ENCODE measurements around the gene MMP25. TPM values are rescaled to one million over a fixed set of nuclear protein-coding genes. Genes with fewer than 3 reads are reported as not detected.
A peak's percentile ranks its signal among the peaks of the same experiment; 100 is the strongest.
"Not testable (repeated sequence)": the region's sequence is repeated elsewhere in the genome, so short reads cannot be mapped to it uniquely, and the experiment has no call there.

Gene MMP25
- total and polyA plus RNA-seq, 11 donors = 0.32 to 3.0 (median 0.93) TPM

DNA sequence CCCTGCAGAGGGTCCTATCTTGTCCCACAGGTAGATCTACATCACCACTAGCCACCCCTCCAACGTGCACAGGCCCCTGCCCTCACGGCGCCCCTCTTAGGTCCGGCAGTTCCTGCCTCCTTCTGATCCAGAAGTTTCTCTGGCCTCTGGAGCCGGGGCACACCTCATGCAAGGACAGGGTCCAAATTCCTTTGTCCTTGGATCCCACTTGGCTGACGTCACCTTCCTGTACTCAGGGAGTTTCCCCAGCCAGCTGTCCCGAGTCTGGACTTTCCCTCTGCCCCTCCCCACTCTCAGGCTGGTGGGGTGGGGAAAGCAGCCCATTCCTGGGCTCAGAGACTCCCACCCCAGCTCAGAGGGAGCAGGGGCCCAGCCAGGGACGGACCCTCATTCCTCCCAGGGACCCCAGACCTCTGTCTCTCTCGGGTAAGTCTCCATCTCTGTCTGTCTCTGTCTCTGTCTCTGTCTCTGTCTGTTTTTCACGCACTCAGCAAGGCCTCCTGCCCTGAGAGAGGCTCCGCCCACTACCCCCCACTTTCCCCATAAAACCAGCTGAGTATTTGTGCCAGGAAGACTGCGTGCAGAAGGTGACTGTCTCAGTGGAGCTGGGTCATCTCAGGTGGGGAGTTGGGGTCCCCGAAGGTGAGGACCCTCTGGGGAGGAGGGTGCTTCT is 18.8 kb downstream of the MMP25 start, which contains the start of gene IL32:
Gene IL32, plus strand, starts transcription at position 572 of the 673 bp plus-strand sequence. CDS start 172 bp downstream, outside the sequence.
- WGBS, 4 donors = 24 to 48% (median 39%) methylated on average over 13 of the region's 13 CpGs
- H3K36me3 ChIP-seq = peaks cover 0 to 23% (median 6%) of the 10 kb centered on the region in 9 donors
- no peaks in the 10 kb centered on the region for H3K9me3 ChIP-seq
- peak; percentile 72 to 88 (median 83) for DNase-seq
- H3K27ac ChIP-seq = peak within 1 kb of the TSS; percentile 62 to 95 (median 87)
- H3K27me3 ChIP-seq = no peaks in the 10 kb centered on the region
- ATAC-seq = peak; percentile 82 to 94 (median 86)
- intact Hi-C loops (cut with DNase I) = loop anchor here in 2 of 10 donors (2.0 to 5.0 kb wide), 2 partner anchors 22 to 37 kb away; no protein-coding TSS in a partner anchor
- TF ChIP-seq, protein P1, sequence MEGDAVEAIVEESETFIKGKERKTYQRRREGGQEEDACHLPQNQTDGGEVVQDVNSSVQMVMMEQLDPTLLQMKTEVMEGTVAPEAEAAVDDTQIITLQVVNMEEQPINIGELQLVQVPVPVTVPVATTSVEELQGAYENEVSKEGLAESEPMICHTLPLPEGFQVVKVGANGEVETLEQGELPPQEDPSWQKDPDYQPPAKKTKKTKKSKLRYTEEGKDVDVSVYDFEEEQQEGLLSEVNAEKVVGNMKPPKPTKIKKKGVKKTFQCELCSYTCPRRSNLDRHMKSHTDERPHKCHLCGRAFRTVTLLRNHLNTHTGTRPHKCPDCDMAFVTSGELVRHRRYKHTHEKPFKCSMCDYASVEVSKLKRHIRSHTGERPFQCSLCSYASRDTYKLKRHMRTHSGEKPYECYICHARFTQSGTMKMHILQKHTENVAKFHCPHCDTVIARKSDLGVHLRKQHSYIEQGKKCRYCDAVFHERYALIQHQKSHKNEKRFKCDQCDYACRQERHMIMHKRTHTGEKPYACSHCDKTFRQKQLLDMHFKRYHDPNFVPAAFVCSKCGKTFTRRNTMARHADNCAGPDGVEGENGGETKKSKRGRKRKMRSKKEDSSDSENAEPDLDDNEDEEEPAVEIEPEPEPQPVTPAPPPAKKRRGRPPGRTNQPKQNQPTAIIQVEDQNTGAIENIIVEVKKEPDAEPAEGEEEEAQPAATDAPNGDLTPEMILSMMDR (IDR thresholded peaks at IDR 0.05) = no peak
- TF ChIP-seq POLR2A (IDR thresholded peaks at IDR 0.05) = peak in 1 of 2 donors; percentile 38
- peaks cover 0 to 56% (median 14%) of the 10 kb centered on the region in 12 donors for H3K4me1 ChIP-seq
- H3K4me3 ChIP-seq = peak within 1 kb of the TSS; percentile 30 to 71 (median 60)

DNA sequence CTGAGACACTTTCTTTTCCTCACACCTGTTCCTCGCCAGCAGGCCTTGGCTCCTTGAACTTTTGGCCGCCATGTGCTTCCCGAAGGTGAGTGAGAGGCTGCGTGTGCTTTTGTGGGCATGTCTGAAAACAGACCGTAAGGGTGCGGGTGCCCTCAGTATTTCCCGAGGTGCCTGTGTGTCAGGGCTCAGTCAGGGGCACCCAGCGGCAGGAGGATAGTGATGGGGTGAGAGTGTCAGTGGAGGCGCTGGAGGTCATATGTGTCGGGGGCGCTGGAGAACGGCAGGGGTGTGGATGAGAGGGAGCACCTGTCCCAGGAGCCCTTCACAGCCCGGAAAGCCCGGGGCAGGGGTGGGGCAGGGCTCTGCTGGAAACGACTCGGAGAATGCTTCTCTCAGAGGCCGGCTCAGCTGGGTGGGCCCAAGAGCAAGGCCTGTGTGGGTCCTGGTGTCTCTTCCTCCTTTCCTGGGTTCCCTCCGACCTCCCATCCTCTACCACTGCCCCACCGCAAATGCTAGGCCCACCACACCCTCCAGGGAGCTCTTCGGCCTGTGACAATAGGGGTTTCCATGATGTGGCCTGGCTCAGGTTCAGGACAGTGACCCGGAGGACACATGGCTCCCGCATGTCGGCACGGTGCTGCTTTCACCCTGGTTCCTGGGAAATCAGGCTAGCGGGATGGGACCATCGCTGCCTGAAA is 19.5 kb downstream of the MMP25 start:
- no peak for DNase-seq
- TF ChIP-seq, protein P1 (IDR thresholded peaks at IDR 0.05) = no peak
- no peak for TF ChIP-seq POLR2A (IDR thresholded peaks at IDR 0.05)

DNA sequence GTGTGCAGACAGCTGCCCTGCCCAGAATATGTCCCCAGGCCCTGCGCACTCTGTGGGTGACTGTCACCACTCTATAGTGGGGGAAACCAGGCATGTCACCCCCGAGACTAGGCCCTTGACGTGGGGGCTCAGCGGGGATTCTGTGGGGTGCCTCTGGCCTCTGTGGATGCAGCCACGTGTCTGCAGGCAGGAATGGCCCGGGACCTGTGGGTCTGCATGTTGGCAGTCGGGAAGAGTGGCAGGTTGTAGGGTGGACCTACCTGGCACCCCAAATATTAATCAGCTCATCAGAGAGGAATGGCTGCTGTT is 20.0 kb downstream of the MMP25 start:
- H3K27me3 ChIP-seq = no peaks in the 10 kb centered on the region
- WGBS, 4 donors = 62 to 78% (median 68%) methylated on average over 5 to 7 of the region's 7 CpGs
- peak overlapping the region; percentile 30 to 71 (median 60) for H3K4me3 ChIP-seq
- no peak for ATAC-seq
- no peak for DNase-seq
- no peaks in the 10 kb centered on the region for H3K9me3 ChIP-seq
- intact Hi-C loops (cut with DNase I) = loop anchor here in 2 of 10 donors (5.0 kb wide), 1 partner anchor 36 kb away; no protein-coding TSS in a partner anchor
- peaks cover 0 to 23% (median 6%) of the 10 kb centered on the region in 9 donors for H3K36me3 ChIP-seq
- TF ChIP-seq POLR2A (IDR thresholded peaks at IDR 0.05) = no peak
- TF ChIP-seq, protein P1 (IDR thresholded peaks at IDR 0.05) = no peak
- H3K4me1 ChIP-seq = peaks cover 0 to 53% (median 14%) of the 10 kb centered on the region in 12 donors
- H3K27ac ChIP-seq = peak overlapping the region; percentile 62 to 95 (median 87)

More for the DNA sequence above, 19.5 kb downstream of the MMP25 start:
- peak; percentile 4 to 29 (median 14) for ATAC-seq
- no peaks in the 10 kb centered on the region for H3K27me3 ChIP-seq
- H3K27ac ChIP-seq = peak overlapping the region; percentile 62 to 95 (median 87)
- peaks cover 0 to 23% (median 6%) of the 10 kb centered on the region in 9 donors for H3K36me3 ChIP-seq
- WGBS, 4 donors = 53 to 65% (median 56%) methylated on average over 24 to 26 of the region's 26 CpGs
- no peaks in the 10 kb centered on the region for H3K9me3 ChIP-seq
- peak overlapping the region; percentile 30 to 71 (median 60) for H3K4me3 ChIP-seq
- H3K4me1 ChIP-seq = peaks cover 0 to 49% (median 14%) of the 10 kb centered on the region in 12 donors
- intact Hi-C loops (cut with DNase I) = loop anchor here in 2 of 10 donors (2.0 to 5.0 kb wide), 2 partner anchors 21 to 36 kb away; no protein-coding TSS in a partner anchor

DNA sequence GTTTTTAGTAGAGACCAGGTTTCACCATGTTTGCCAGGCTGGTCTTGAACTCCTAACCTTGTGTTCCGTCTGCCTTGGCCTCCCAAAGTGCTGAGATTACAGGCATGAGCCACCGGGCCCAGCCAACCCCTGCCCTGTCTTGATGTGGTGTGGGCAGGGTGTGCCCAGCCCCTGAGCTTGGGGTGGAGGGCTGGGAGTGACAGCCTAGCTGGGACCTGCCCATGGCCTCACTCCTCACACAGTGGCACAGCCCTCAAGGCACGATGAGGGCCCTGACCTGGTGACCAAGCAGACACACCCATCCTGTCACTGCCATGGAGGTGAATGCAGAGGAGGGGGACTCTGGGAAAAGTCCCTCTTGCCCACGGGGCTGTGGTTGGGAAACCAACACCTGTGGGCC is 22.1 kb downstream of the MMP25 start:
- intact Hi-C loops (cut with DNase I) = loop anchor here in 2 of 10 donors (5.0 kb wide), 1 partner anchor 34 kb away; no protein-coding TSS in a partner anchor
- Histone ChIP-seq H3K4me1 (peaks cover 0 to 47% (median 14%) of the 10 kb centered on the region in 12 donors), H3K4me3 (peak overlapping the region in 1 of 12 donors; percentile 69), H3K27ac (peak overlapping the region in 3 of 12 donors; percentile 30 to 76 (median 37)), H3K27me3 (no peaks in the 10 kb centered on the region), H3K9me3 (no peaks in the 10 kb centered on the region), H3K36me3 (peaks cover 0 to 23% (median 6%) of the 10 kb centered on the region in 9 donors)
- TF ChIP-seq, protein P1 (IDR thresholded peaks at IDR 0.05) = no peak
- TF ChIP-seq POLR2A (IDR thresholded peaks at IDR 0.05) = no peak
- ATAC-seq (no peak), DNase-seq (no peak)
- WGBS, 4 donors = 59 to 80% (median 67%) methylated on average over 2 to 4 of the region's 4 CpGs

DNA sequence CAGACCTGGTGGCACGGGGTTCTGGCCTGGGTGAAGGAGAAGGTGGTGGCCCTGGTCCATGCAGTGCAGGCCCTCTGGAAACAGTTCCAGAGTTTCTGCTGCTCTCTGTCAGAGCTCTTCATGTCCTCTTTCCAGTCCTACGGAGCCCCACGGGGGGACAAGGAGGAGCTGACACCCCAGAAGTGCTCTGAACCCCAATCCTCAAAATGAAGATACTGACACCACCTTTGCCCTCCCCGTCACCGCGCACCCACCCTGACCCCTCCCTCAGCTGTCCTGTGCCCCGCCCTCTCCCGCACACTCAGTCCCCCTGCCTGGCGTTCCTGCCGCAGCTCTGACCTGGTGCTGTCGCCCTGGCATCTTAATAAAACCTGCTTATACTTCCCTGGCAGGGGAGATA is 22.8 kb downstream of the MMP25 start:
- 87 to 92% (median 88%) methylated on average over 8 to 10 of the region's 11 CpGs for WGBS, 4 donors
- intact Hi-C loops (cut with DNase I) = loop anchor here in 2 of 10 donors (5.0 kb wide), 1 partner anchor 33 kb away; no protein-coding TSS in a partner anchor
- ATAC-seq, H3K27ac ChIP-seq, DNase-seq, H3K9me3 ChIP-seq, H3K4me3 ChIP-seq, H3K27me3 ChIP-seq: not testable (repeated sequence)
- Histone ChIP-seq H3K36me3 (peaks cover 0 to 23% (median 6%) of the 10 kb centered on the region in 9 donors), H3K4me1 (peaks cover 0 to 44% (median 14%) of the 10 kb centered on the region in 12 donors)
